ENCODE data around the gene MAP3K15. TPM values are rescaled to one million over a fixed set of nuclear protein-coding genes. Genes with fewer than 3 reads are reported as not detected.
"Not testable (repeated sequence)": the region's sequence is repeated elsewhere in the genome, so short reads cannot be mapped to it uniquely, and the experiment has no call there.

Gene MAP3K15
- total RNA-seq, 4 donors from 2014 or later = not detected

DNA sequence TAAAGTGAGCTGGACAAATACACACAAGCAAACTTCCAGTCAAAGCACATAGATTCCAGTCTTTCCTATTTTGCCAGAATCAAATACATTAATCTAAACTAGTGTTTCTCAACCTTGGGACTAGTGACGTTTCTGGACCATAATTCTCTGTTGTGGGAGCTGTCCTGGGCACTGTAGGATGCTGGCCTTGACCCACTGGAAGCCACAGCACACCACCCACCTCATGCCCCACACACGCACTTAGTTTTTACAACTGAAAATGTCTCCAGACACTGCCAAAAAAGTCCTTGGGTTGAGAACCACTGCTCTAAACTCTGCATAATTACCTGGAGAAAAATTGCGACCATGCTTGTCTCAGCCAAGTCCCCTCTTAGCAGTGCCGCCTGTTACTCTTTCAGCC is 57.6 kb downstream of the MAP3K15 start:
- TF ChIP-seq, protein P1, sequence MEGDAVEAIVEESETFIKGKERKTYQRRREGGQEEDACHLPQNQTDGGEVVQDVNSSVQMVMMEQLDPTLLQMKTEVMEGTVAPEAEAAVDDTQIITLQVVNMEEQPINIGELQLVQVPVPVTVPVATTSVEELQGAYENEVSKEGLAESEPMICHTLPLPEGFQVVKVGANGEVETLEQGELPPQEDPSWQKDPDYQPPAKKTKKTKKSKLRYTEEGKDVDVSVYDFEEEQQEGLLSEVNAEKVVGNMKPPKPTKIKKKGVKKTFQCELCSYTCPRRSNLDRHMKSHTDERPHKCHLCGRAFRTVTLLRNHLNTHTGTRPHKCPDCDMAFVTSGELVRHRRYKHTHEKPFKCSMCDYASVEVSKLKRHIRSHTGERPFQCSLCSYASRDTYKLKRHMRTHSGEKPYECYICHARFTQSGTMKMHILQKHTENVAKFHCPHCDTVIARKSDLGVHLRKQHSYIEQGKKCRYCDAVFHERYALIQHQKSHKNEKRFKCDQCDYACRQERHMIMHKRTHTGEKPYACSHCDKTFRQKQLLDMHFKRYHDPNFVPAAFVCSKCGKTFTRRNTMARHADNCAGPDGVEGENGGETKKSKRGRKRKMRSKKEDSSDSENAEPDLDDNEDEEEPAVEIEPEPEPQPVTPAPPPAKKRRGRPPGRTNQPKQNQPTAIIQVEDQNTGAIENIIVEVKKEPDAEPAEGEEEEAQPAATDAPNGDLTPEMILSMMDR (IDR thresholded peaks at IDR 0.05) = no peak
- no peak for TF ChIP-seq POLR2A (IDR thresholded peaks at IDR 0.05)
- DNase-seq = no peak
- no peak overlapping the region for H3K27ac ChIP-seq
- intact Hi-C loops (cut with DNase I) = no loop called here
- H3K36me3 ChIP-seq = no peaks in the 10 kb centered on the region
- no peaks in the 10 kb centered on the region for H3K4me1 ChIP-seq
- H3K4me3 ChIP-seq (replicated peaks in 1 of 3) = no peak overlapping the region
- WGBS, 2 donors = 79 to 85% methylated on average over 3 to 4 of the region's 4 CpGs
- no peaks in the 10 kb centered on the region for H3K27me3 ChIP-seq
- H3K9me3 ChIP-seq = no peaks in the 10 kb centered on the region

DNA sequence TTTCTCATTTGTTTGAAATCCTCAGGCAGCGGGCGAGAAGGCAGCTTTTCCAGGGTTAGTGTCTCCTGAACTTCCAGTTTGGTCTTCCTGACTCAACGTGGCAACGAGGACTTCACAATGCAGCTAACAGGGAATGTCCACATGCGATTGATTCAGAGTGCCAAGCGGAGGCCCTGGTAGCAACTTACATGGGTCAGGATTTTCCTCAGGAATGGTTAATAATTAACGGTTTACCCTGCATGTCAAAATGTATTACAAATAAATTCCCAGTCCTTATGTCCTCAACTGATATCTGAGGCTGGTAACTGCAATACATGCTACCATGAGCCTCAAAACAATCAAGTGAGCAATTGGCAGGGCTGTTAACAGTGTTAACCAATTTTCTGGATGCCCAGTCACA is 67.2 kb downstream of the MAP3K15 start:
- Histone ChIP-seq H3K36me3 (no peaks in the 10 kb centered on the region), H3K4me1 (no peaks in the 10 kb centered on the region), H3K4me3 (replicated peaks in 1 of 3) (no peak overlapping the region), H3K27me3 (no peaks in the 10 kb centered on the region), H3K27ac (no peak overlapping the region), H3K9me3 (no peaks in the 10 kb centered on the region)
- intact Hi-C loops (cut with DNase I) = no loop called here
- no peak for TF ChIP-seq POLR2A (IDR thresholded peaks at IDR 0.05)
- TF ChIP-seq, protein P1 (IDR thresholded peaks at IDR 0.05) = no peak
- no peak for DNase-seq
- WGBS, 2 donors = 77 to 83% methylated on average over 2 to 7 of the region's 7 CpGs

DNA sequence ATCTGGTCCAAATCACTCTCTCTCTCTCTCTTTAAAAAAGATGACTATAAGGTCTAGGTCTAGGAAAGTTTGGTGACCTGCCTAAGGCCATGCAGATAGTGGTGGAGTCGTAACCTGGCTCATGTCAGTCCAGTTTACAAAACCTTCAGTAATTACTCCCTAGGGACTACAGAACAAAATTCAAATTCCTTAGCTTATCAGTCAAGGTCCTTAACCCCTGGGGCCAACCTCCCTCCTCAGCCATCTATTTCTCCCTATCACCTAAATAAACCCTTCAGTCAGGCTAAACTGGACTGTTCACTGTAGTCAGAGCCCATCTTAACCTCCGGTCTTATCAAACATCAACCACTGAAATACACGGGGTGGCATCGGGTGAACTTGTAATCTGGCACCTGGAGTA is 68.9 kb downstream of the MAP3K15 start:
- intact Hi-C loops (cut with DNase I) = no loop called here
- WGBS, 2 donors = 88 to 89% methylated on average over 4 of the region's 4 CpGs
- Histone ChIP-seq H3K9me3 (no peaks in the 10 kb centered on the region), H3K36me3 (no peaks in the 10 kb centered on the region), H3K4me3 (replicated peaks in 1 of 3) (no peak overlapping the region), H3K4me1 (no peaks in the 10 kb centered on the region), H3K27me3 (no peaks in the 10 kb centered on the region), H3K27ac (no peak overlapping the region)
- DNase-seq = no peak
- TF ChIP-seq, protein P1 (IDR thresholded peaks at IDR 0.05) = no peak
- TF ChIP-seq POLR2A (IDR thresholded peaks at IDR 0.05) = no peak

DNA sequence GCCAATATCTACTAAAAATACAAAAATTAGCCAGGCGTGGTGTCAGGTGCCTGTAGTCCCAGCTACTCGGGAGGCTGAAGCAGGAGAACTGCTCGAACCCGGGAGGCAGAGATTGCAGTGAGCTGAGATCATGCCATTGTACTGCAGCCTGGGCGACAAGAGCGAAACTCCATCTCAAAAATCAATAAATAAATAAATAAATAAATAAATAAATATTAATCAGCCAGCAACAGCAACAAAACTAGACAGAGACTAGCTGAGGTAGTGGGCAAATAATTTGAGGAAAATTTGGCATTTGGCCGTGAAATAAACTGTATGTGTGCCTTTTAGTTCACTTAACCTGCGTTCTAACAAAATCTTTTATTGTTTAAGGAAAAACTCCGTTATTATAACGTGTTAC is 69.5 kb downstream of the MAP3K15 start:
- DNase-seq; intact Hi-C loops (cut with DNase I): not testable (repeated sequence)
- WGBS, 2 donors = 88 to 89% methylated on average over 10 of the region's 10 CpGs

DNA sequence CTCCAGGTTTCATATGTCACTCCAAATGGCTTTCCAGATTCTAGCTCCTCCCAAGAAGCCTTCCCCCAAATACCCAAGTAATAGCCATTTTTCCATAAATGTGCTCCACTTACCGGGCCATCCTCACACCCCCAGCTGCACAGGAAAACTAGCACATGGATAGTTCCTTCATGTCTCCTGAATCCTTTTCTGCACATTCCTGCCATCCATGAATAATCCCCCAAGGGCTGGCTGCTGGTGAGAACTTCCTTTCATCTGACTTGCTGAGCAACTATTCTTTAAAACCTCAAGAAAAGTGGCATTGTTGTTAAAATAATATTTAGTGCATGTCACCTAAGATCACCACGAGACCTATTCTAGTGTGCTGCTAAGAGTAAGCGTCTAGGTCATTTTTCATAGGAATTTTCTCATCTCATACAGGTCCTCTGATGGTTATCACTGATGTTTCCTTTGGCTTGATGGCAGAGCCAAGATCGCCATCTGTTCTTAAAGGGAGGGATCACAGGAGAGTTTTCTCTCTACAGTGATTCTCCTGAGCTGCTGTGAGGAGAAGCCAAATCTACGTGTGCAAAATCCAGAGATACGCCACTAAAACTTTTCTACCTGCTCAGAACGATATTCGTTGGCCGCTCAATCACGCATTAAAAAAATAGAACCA is 71.3 kb downstream of the MAP3K15 start:
- WGBS, 2 donors = 76 to 81% methylated on average over 10 of the region's 10 CpGs
- no peaks in the 10 kb centered on the region for H3K9me3 ChIP-seq
- no peak for TF ChIP-seq POLR2A (IDR thresholded peaks at IDR 0.05)
- TF ChIP-seq, protein P1 (IDR thresholded peaks at IDR 0.05) = no peak
- no peak overlapping the region for H3K27ac ChIP-seq
- no peaks in the 10 kb centered on the region for H3K27me3 ChIP-seq
- H3K4me1 ChIP-seq = no peaks in the 10 kb centered on the region
- no peak overlapping the region for H3K4me3 ChIP-seq (replicated peaks in 1 of 3)
- no peak for DNase-seq
- no peaks in the 10 kb centered on the region for H3K36me3 ChIP-seq
- intact Hi-C loops (cut with DNase I) = no loop called here

More for the DNA sequence above, 69.5 kb downstream of the MAP3K15 start:
- H3K9me3 ChIP-seq; H3K36me3 ChIP-seq; H3K4me3 ChIP-seq (replicated peaks in 1 of 3); H3K27me3 ChIP-seq; H3K4me1 ChIP-seq; H3K27ac ChIP-seq: not testable (repeated sequence)
